Activated naive CD8-positive, alpha-beta T cell treated with anti-CD3 and anti-CD28 coated beads, Interleukin-2, amount 10 ng/mL, durations not matched to agents 7 days and 5 days (primary cell): ENCODE measurements around the gene RPL7L1. TPM values are rescaled to one million over a fixed set of nuclear protein-coding genes. Genes with fewer than 3 reads are reported as not detected.
A peak's percentile ranks its signal among the peaks of the same experiment; 100 is the strongest.

ENCODE experiments used
- ATAC-seq: fragments of 150-1000 bp; cut with Tn5 transposase; one replicate; pipeline ENCODE4 v1.10.0; 2021; ENCODE audit warnings: low read depth, moderate library complexity
- POLR2A ChIA-PET: fragments of 350-600 bp; sonication (Branson Sonifier 250); formaldehyde crosslinking; loops from one replicate; lab custom pipeline; 2021; ENCODE audit warnings: antibody characterized with exemption; lab: Charles Lee
- DNase-seq: peaks from one replicate; pipeline ENCODE4 v3.0.0; 2021
- H3K27ac Mint-ChIP-seq: one replicate; pipeline ENCODE4 v1.8.0; 2022; ENCODE audit warnings: mild to moderate bottlenecking, mixed read lengths
- H3K27me3 Mint-ChIP-seq: one replicate; pipeline ENCODE4 v1.8.0; 2022; ENCODE audit warnings: mild to moderate bottlenecking, moderate library complexity, mixed read lengths
- H3K36me3 Mint-ChIP-seq: one replicate; pipeline ENCODE4 v1.8.0; 2021; ENCODE audit warnings: mild to moderate bottlenecking, mixed read lengths
- H3K4me1 Mint-ChIP-seq: one replicate; pipeline ENCODE4 v1.8.0; 2021; ENCODE audit warnings: mixed read lengths
- H3K4me3 Mint-ChIP-seq: one replicate; pipeline ENCODE4 v1.8.0; 2022; ENCODE audit warnings: mild to moderate bottlenecking, moderate library complexity, mixed read lengths
- H3K9me3 Mint-ChIP-seq: one replicate; pipeline ENCODE4 v1.8.0; 2021; ENCODE audit warnings: mixed read lengths
- total RNA-seq, 2 experiments: library from RNA; stranded (reverse); gene quantifications; one replicate each; pipeline ENCODE4 v1.2.3, GENCODE V29; 2021

Gene RPL7L1
- total RNA-seq = 10 to 100 TPM; 77.6 to 79.3 TPM

DNA sequence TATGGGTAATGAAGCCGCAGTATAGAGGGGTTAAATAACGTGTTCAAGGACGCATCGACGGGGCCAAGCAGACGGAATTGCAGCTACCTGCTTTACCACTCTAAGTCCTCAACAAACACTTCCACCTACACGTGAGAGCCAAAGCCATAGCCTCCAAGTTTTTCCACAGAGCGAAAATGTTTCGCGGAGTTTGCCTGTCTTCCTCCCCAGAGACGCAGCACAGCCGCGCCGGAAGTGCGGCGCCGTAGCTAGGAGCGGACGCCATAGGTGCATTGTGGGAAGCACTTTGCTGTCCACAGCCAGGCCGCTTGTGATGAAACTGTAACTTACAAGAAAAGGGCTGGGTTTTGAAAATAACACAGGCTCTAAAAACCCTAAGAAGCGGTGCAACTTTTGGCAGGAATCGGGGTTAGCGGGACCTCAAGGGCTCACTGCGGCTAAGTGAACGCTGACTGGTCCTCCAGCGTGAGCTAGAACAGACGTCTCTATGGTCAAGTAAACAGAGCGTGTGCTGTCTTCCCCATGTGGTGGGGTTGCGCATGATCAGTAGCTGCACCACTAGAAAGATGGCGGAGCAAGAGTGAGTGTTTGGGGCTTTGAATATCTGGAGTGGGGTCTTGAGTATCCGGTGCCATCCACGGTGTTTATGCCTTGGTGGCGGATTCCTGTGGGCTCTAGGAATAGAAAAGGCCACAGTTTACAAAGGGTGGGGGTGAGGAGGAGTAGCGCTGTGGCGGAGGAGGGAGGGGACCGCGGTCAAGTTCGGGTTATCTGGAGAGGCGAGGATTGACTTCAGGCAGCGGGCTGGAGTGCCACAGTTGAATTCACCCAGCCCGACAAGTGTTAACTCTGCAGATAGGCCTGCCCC is at the start of gene RPL7L1:
RPL7L1 (plus strand) TSS at position 245 of the 868 bp plus-strand sequence; CDS start at position 540, 295 bp downstream.
- peak within 1 kb of the TSS; percentile 91 for H3K4me3 Mint-ChIP-seq
- no peaks in the 10 kb centered on the region for H3K27me3 Mint-ChIP-seq
- peak; percentile 82 for DNase-seq
- POLR2A ChIA-PET = interaction anchor here (0.5 to 4.0 kb wide), 19 partner anchors 10 to 715 kb away, joined by 3 to 44 read pairs (median 5); partner anchors contain the start of genes BICRAL, CNPY3, PPP2R5D and SRF
- H3K9me3 Mint-ChIP-seq = no peaks in the 10 kb centered on the region
- peak; percentile 97 for ATAC-seq
- H3K36me3 Mint-ChIP-seq = peaks cover 9% of the 10 kb centered on the region
- peaks cover 12% of the 10 kb centered on the region for H3K4me1 Mint-ChIP-seq
- H3K27ac Mint-ChIP-seq = peak within 1 kb of the TSS; percentile 96

DNA sequence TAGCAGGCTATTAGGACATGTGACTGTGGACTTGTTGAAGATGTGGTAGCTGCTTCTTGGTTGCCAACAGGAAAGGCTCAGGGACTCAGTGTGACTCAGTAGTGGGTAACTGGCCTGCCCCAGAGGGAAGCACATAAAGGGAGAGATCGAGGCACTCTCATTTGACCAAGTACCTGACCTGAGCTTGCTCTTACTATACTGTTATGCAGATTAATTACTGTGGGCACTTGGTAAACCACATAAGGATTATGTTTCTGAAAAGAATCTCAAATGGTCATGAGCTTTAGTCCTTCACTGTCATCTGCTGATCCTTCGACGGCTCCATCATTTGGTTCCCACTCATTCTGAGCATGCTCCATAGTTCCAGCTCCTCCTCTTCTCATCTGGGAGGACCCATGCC is 48.2 kb upstream of the RPL7L1 start:
- Mint-ChIP-seq H3K4me1 (no peaks in the 10 kb centered on the region), H3K36me3 (peaks cover 33% of the 10 kb centered on the region), H3K9me3 (no peaks in the 10 kb centered on the region), H3K27ac (no peak overlapping the region), H3K4me3 (no peak overlapping the region), H3K27me3 (no peaks in the 10 kb centered on the region)
- ATAC-seq (no peak), DNase-seq (no peak)
- POLR2A ChIA-PET = no interaction called here

DNA sequence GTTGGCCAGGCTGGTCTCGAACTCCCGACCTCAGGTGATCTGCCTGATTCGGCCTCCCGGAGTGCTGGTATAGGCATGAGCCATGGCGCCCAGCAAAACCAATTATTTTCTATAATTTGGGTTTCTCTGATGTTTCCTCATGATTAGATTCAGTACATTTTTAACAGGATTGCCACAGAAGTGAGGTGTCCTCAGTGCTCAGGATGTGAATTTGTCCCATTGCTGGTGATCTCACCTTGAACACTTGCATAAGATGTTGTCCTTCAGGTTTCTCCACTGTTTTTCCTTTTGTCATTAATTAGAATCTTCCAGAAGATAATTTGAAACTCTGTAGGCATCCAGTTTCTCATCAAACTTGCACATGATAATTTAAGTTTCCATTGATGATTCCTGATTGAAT is 45.4 kb upstream of the RPL7L1 start:
- Mint-ChIP-seq H3K9me3 (no peaks in the 10 kb centered on the region), H3K4me3 (no peak overlapping the region), H3K27ac (no peak overlapping the region), H3K36me3 (peaks cover 19% of the 10 kb centered on the region), H3K27me3 (no peaks in the 10 kb centered on the region), H3K4me1 (no peaks in the 10 kb centered on the region)
- DNase-seq (no peak), ATAC-seq (no peak)
- POLR2A ChIA-PET = interaction anchor here (0.6 kb wide), 1 partner anchor 19 kb away, joined by 4 read pairs; no protein-coding TSS in a partner anchor

DNA sequence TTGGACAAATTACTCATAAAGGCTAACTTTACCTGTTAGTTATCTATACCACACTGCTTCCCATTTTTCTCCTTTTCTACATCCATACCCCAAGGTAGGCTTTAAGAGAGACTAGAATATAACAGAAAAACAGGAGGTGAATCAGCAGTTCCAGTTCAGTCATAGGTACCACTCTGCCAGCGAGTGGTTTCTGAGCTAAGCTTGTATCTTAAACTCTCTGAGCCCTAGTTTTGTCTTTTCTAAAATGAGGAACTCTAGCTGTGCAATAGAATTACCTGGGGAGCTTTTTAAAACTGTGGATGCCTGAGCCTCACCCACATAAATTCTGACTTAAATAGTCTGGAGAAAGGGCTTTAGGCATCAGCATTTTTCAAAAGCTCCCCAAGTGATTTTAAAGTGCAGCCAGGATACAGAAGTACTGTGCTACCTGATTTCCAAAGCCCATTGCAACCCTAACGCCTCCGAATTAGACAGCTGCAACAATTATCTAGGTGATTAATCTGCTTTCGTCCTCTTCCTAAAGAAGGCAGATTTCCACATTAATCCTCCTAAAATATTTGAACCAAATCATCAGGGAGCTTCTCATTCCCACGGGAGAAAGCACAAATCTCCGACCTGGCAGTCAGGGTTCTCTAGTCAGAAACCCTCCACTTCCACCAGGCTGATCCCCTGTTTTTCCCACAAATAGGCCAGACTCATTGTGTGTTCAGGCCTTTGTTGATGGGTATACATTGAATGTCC is 37.4 kb upstream of the RPL7L1 start:
- Mint-ChIP-seq H3K4me3 (no peak overlapping the region), H3K36me3 (peaks cover 12% of the 10 kb centered on the region), H3K27ac (no peak overlapping the region), H3K27me3 (no peaks in the 10 kb centered on the region), H3K9me3 (no peaks in the 10 kb centered on the region), H3K4me1 (peaks cover 5% of the 10 kb centered on the region)
- ATAC-seq (no peak), DNase-seq (no peak)
- POLR2A ChIA-PET = interaction anchor here (1.2 kb wide), 1 partner anchor 96 kb away, joined by 4 read pairs; the partner anchor contains the start of gene TBCC

DNA sequence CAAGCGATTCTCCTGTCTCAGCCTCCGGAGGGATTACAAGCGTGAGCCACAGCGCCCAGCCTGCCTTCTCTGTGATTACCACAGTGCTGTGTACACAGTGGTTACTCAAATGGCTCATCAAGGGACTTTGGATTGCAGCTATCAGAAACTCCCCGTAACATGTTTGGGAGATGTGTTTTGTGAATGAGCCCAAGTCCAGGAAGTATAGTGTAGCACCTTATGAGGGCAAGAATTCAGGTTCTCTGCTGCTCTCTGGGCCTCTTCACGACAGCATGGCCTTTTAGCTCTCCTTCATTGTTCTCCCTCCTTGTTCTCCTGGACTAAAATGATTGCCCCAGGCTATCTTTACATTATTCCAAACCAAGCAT is 34.1 kb upstream of the RPL7L1 start:
- ATAC-seq = no peak
- Mint-ChIP-seq H3K27me3 (no peaks in the 10 kb centered on the region), H3K4me3 (no peak overlapping the region), H3K36me3 (peaks cover 14% of the 10 kb centered on the region), H3K9me3 (no peaks in the 10 kb centered on the region), H3K4me1 (peaks cover 5% of the 10 kb centered on the region), H3K27ac (no peak overlapping the region)
- no peak for DNase-seq
- POLR2A ChIA-PET = no interaction called here

DNA sequence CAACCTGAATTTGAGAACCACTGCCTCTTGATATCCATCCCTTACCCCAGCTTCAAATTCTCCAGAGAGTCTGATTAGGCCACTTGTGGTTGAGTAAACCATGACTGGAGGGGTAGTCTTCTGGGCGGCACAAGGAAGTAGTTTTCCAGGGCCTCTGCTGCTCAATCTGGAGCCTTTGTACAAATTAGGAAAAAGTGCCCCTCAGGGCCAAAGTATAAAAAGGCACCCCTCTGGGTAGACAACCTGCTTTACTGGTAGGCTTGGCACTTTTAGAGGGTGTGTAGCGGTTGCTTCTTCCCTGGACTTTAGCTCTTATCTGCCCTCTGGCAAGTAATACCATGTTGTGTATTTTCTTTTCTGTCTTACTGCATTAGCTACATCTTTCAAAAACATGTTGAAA is 32.9 kb upstream of the RPL7L1 start:
- DNase-seq = no peak
- H3K9me3 Mint-ChIP-seq = no peaks in the 10 kb centered on the region
- H3K4me1 Mint-ChIP-seq = peaks cover 5% of the 10 kb centered on the region
- no peak overlapping the region for H3K27ac Mint-ChIP-seq
- no peak overlapping the region for H3K4me3 Mint-ChIP-seq
- POLR2A ChIA-PET = no interaction called here
- no peaks in the 10 kb centered on the region for H3K27me3 Mint-ChIP-seq
- H3K36me3 Mint-ChIP-seq = peaks cover 14% of the 10 kb centered on the region
- no peak for ATAC-seq

DNA sequence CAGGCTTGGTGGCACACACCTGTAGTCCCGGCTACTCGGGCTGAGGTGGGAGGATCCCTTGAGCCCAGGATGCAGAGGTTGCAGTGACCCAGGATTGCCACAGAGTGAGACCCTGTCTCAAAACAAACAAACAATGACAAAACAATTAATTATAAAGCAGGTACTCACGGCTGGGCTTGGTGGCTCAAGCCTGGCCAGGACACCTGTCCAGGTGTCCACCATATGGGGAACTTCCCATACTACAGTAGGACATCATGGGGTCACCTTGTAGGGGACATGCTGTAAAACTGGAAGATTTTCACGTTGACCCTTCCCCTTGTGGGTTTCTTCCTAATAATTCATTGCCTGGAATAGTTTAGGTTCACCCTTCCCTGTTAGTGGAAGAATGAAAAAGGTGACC is 30.7 kb upstream of the RPL7L1 start:
- POLR2A ChIA-PET = no interaction called here
- no peak for DNase-seq
- H3K36me3 Mint-ChIP-seq = peaks cover 11% of the 10 kb centered on the region
- no peak for ATAC-seq
- no peaks in the 10 kb centered on the region for H3K27me3 Mint-ChIP-seq
- no peak overlapping the region for H3K27ac Mint-ChIP-seq
- H3K4me3 Mint-ChIP-seq = no peak overlapping the region
- peaks cover 5% of the 10 kb centered on the region for H3K4me1 Mint-ChIP-seq
- no peaks in the 10 kb centered on the region for H3K9me3 Mint-ChIP-seq

DNA sequence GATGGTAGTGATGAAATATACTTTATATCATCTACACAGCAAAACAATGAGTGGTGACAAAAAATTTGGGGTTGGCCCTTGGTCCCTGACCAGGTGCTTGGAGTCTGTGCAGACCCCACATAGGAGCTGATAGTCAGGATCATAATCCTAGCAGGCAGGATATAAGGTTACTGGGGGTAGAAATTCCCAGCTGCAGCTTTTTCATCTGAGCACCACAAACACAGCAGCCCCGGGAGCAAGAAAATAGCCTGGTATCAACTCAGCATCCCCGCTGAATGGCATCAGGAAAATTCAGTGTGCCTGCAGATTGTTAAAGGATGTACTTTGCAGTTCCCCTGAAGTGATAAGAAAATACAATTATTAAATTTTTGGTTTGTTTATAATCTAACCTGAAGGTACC is 27.8 kb upstream of the RPL7L1 start:
- H3K27me3 Mint-ChIP-seq = no peaks in the 10 kb centered on the region
- H3K9me3 Mint-ChIP-seq = no peaks in the 10 kb centered on the region
- POLR2A ChIA-PET = interaction anchor here (0.6 kb wide), 1 partner anchor 251 kb away, joined by 3 read pairs; no protein-coding TSS in a partner anchor
- no peak overlapping the region for H3K4me3 Mint-ChIP-seq
- peaks cover 5% of the 10 kb centered on the region for H3K36me3 Mint-ChIP-seq
- peaks cover 1% of the 10 kb centered on the region for H3K4me1 Mint-ChIP-seq
- H3K27ac Mint-ChIP-seq = no peak overlapping the region
- ATAC-seq = no peak
- no peak for DNase-seq

DNA sequence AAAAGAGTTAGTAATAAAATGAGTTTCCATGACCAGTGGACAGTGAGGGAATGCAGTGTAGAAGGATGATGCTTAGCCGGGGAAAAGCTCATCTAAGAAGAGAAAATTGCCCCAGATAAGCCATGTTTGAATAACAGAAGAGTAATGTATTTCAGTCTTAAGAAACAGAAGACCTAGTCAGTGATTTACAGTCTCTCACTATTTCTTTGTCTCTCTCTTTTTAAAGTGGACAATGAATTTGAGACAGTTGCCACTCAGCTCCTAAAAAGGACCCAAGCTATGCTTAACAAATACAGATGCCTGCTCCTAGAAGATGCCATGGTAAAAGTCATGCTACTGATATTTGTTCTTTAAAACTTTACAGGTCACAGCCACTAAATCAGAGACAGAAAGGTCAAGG is 19.4 kb upstream of the RPL7L1 start:
- H3K4me3 Mint-ChIP-seq = no peak overlapping the region
- H3K9me3 Mint-ChIP-seq = no peaks in the 10 kb centered on the region
- H3K27me3 Mint-ChIP-seq = no peaks in the 10 kb centered on the region
- H3K36me3 Mint-ChIP-seq = peaks cover 18% of the 10 kb centered on the region
- H3K4me1 Mint-ChIP-seq = no peaks in the 10 kb centered on the region
- POLR2A ChIA-PET = interaction anchor here (0.9 to 1.1 kb wide), 2 partner anchors 89 to 114 kb away, joined by 3 to 4 read pairs; partner anchors contain the start of gene TBCC
- no peak overlapping the region for H3K27ac Mint-ChIP-seq
- no peak for DNase-seq
- no peak for ATAC-seq

DNA sequence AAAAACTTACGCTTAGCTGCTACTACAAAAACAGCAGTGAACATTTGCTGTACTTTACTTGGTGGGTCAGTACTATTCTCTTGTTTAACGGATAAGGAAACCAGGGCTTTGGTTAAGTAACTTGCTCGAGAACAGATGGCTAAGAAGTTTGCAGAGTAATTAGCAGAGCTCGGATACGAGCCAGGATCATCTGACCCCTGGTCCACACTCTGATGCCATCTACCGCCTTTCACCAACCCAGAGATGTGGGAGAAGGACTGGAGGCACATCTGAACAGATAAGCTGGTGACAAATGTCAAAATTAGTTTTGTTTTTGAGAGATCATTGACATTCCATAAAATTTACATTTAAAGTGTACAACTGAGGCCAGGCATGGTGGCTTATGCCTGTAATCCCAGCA is 18.9 kb upstream of the RPL7L1 start:
- Mint-ChIP-seq H3K4me1 (no peaks in the 10 kb centered on the region), H3K27ac (no peak overlapping the region), H3K36me3 (peaks cover 18% of the 10 kb centered on the region), H3K4me3 (no peak overlapping the region), H3K27me3 (no peaks in the 10 kb centered on the region), H3K9me3 (no peaks in the 10 kb centered on the region)
- ATAC-seq = no peak
- no peak for DNase-seq
- POLR2A ChIA-PET = interaction anchor here (0.9 to 1.1 kb wide), 2 partner anchors 89 to 115 kb away, joined by 3 to 4 read pairs; partner anchors contain the start of gene TBCC

DNA sequence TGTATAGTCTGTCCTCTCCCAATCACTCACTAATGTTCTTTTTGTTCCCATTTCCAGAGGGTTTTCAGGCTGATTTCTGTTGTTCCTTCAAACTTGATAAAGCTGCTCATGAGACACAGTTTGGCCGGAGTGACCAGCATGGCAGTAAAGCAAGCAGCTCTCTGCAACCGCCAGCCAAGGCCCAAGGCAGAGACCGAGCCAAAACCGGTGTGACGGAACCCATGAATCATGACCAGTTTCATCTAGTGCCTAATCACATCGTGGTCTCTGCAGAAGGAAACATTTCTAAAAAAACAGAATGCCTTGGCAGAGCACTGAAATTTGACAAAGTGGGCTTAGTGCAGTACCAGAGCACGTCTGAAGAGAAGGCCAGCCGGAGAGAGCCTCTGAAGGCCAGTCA is 14.8 kb upstream of the RPL7L1 start:
- H3K36me3 Mint-ChIP-seq = peaks cover 12% of the 10 kb centered on the region
- DNase-seq = no peak
- no peaks in the 10 kb centered on the region for H3K27me3 Mint-ChIP-seq
- H3K9me3 Mint-ChIP-seq = no peaks in the 10 kb centered on the region
- no peak overlapping the region for H3K4me3 Mint-ChIP-seq
- POLR2A ChIA-PET = no interaction called here
- no peak for ATAC-seq
- H3K4me1 Mint-ChIP-seq = no peaks in the 10 kb centered on the region
- no peak overlapping the region for H3K27ac Mint-ChIP-seq

DNA sequence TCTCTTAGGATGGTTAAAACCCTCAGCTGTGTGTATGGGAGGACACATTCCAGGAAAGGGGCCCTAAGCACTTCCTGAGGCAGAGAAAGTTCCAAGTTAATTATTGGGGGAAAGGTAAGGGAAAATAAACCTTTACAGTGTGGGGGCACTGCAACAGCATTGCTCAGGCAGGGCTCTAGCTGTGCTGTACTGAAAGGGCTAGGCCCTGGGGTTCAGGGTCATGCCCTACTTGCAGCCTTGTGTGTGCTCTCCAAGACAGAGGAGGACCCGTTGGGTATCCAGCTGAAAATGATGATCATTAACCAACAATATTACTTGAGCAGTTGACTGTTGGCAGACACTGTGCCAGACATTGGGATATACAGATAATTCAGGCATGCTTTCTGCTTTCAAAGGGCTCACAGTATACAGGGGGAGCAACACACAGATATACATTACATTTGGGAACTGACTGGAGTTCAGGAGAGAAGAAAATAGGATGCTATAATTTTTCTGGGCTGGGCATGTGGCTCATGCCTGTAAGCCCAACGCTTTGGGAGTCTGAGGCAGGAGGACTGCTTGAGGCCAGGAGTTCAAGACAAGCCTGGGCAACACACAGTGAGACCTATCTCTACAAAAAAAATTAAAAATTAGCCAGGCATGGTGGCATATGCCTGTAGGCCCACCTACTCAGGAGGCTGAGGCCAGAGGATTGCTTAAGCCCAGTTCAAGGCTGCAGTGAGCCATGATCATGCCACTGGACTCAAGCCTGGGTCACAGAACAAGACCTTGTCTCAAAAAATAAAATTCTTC is 9.1 kb upstream of the RPL7L1 start:
- Mint-ChIP-seq H3K9me3 (no peaks in the 10 kb centered on the region), H3K4me1 (no peaks in the 10 kb centered on the region), H3K36me3 (no peaks in the 10 kb centered on the region), H3K27me3 (no peaks in the 10 kb centered on the region), H3K27ac (no peak overlapping the region), H3K4me3 (no peak overlapping the region)
- POLR2A ChIA-PET = no interaction called here
- DNase-seq (no peak), ATAC-seq (no peak)

DNA sequence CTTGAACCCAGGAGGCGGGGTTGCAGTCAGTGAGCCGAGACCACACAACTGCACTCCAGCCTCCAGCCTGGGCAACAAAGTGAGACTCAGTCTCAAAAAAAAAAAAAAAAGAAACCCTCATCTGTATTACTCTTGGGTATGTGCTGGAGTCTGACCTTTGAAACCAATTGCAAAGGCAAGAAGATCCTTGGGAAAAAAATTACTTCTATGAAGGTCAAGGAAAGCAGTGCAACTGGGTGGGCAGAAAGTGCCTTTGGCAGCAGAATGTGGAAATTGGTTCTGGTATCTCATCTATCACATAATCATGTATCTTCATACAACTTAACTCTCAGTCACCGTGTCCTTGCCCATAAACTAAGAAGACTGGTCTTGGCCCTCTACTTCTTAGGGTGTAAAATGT is 7.7 kb upstream of the RPL7L1 start:
- Mint-ChIP-seq H3K4me1 (no peaks in the 10 kb centered on the region), H3K27me3 (no peaks in the 10 kb centered on the region), H3K27ac (no peak overlapping the region), H3K9me3 (no peaks in the 10 kb centered on the region), H3K36me3 (no peaks in the 10 kb centered on the region), H3K4me3 (no peak overlapping the region)
- POLR2A ChIA-PET = interaction anchor here (0.7 to 1.2 kb wide), 2 partner anchors 97 to 125 kb away, joined by 3 to 9 read pairs; no protein-coding TSS in a partner anchor
- no peak for DNase-seq
- no peak for ATAC-seq
